AG09319 (cell line): ENCODE data around the gene RUNX1.

Experiments used
- DNase-seq: peaks from one replicate; pipeline ENCODE4 v3.0.0-alpha.2; 2010; ENCODE audit warnings: low read depth; ENCODE audit errors: extremely low read depth
- CTCF ChIP-seq: IDR thresholded peaks from 2 replicates; pipeline ENCODE4 v1.5.1; 2011; ENCODE audit warnings: low read depth, mild to moderate bottlenecking, inconsistent platforms, low read length, moderate library complexity

RUNX1 gene

GRCh38 chr21:34942911-34943310 lies 106.2 kb downstream of the RUNX1 start:
- no peak for DNase-seq
- no peak for TF ChIP-seq CTCF

GRCh38 chr21:34941162-34941561 lies 107.9 kb downstream of the RUNX1 start:
- TF ChIP-seq CTCF, result no peak
- no peak for DNase-seq

- no peak for TF ChIP-seq CTCF
- no peak for DNase-seq
Observed at GRCh38 chr21:34939673-34940331, 109.3 kb downstream of the RUNX1 start.

- TF ChIP-seq CTCF, result no peak
- no peak for DNase-seq
Observed at GRCh38 chr21:34938089-34938764, 110.9 kb downstream of the RUNX1 start.

- no peak for DNase-seq
- no peak for TF ChIP-seq CTCF
Observed at GRCh38 chr21:34936883-34937563, 112.1 kb downstream of the RUNX1 start.

- TF ChIP-seq CTCF, result no peak
- DNase-seq, result no peak
Observed at GRCh38 chr21:34936371-34936789, 112.7 kb downstream of the RUNX1 start.

GRCh38 chr21:34935898-34936297 lies 113.2 kb downstream of the RUNX1 start:
- no peak for TF ChIP-seq CTCF
- no peak for DNase-seq
